Body of pancreas (tissue), 4 donors: ENCODE results near the gene SNCAIP. TPM values are rescaled to one million over a fixed set of nuclear protein-coding genes. Genes with fewer than 3 reads are reported as not detected.

Experiments used
- ATAC-seq: fragments of 150-250 bp; one replicate; pipeline ENCODE4 v1.9.1; 2016
- DNase-seq, 4 donors: peaks; one replicate each; pipeline ENCODE4 v3.0.0-alpha.2; 2019
- H3K27ac ChIP-seq, 4 donors: fragments of 200-600 bp; sonication (generic); 1 replicate in 3 of 4; 2 replicates in 1 of 4; pipeline versions ENCODE4 v1.5.1 to v1.6.1; 2016 to 2019; ENCODE audit warnings: mild to moderate bottlenecking in 1 of 4, mixed read lengths in 1 of 4, moderate library complexity in 1 of 4
- H3K27me3 ChIP-seq, 2 donors: fragments of 200-600 bp; sonication (generic); one replicate each; pipeline ENCODE4 v1.6.0; 2016; ENCODE audit warnings: mild to moderate bottlenecking in 1 of 2
- H3K36me3 ChIP-seq, 2 donors: fragments of 200-600 bp; sonication (generic); replicated peaks in 1 of 2; 2 replicates each; pipeline ENCODE4 v1.5.1; 2016; ENCODE audit warnings: low read depth in 2 of 2; ENCODE audit not compliant: insufficient read depth in 1 of 2
- H3K4me1 ChIP-seq: fragments of 200-600 bp; sonication (generic); one replicate; pipeline ENCODE4 v1.6.0; 2016
- H3K4me3 ChIP-seq, 2 donors: fragments of 200-600 bp; sonication (generic); 1 replicate in 1 of 2; 2 replicates in 1 of 2; pipeline ENCODE4 v1.5.1; 2016 to 2019
- H3K9me3 ChIP-seq, 3 donors: fragments of 200-600 bp; sonication (generic); 1 replicate in 2 of 3; 2 replicates in 1 of 3; pipeline ENCODE4 v1.5.1; 2016
- POLR2A ChIP-seq, 3 donors: fragments of 450-650 bp; IDR thresholded peaks; one replicate each; pipeline ENCODE4 v1.6.1; 2016; ENCODE audit warnings: antibody characterized with exemption in 3 of 3, mild to moderate bottlenecking in 2 of 3
- WGBS, 2 donors: methylation state at CpG; one replicate each; pipeline ENCODE4 v1.1.5; 2017; 5-methylcytosine and 5-hydroxymethylcytosine counted together
- intact Hi-C: fragments of 100-400 bp; cut with DNase I; formaldehyde crosslinking; loops from one replicate; pipeline ENCODE4 v1.15.1; 2023
- total RNA-seq, 2 donors: library from RNA; depleted of rRNA; stranded (reverse); fragments of >200 nt; gene quantifications; one replicate each; pipeline ENCODE4 v1.1.0, GENCODE V29; 2016
- TF ChIP-seq, protein P1 (sequence below), 7 experiments: fragments of 450-650 bp in 4 of 7; fragments of 200-600 bp in 3 of 7; sonication (generic) in 3 of 7; IDR thresholded peaks; one replicate each; pipeline ENCODE4 v1.5.1; 2016 to 2019; ENCODE audit warnings: antibody characterized with exemption in 7 of 7

The SNCAIP gene
- total RNA-seq, 2 donors from 2014 or later: 1.3 to 2.6 TPM

- H3K27me3 ChIP-seq: no peaks in the 10 kb centered on the region
- intact Hi-C loops: no loop called here
- H3K27ac ChIP-seq: no peak overlapping the region
- H3K9me3 ChIP-seq: no peaks in the 10 kb centered on the region
- H3K36me3 ChIP-seq: no peaks in the 10 kb centered on the region
- no peak for DNase-seq
- H3K4me3 ChIP-seq: no peak overlapping the region
- no peak for ATAC-seq
- 36 to 46% methylated on average over 3 of the region's 3 CpGs for WGBS, 2 donors
- no peaks in the 10 kb centered on the region for H3K4me1 ChIP-seq
- TF ChIP-seq, protein P1, sequence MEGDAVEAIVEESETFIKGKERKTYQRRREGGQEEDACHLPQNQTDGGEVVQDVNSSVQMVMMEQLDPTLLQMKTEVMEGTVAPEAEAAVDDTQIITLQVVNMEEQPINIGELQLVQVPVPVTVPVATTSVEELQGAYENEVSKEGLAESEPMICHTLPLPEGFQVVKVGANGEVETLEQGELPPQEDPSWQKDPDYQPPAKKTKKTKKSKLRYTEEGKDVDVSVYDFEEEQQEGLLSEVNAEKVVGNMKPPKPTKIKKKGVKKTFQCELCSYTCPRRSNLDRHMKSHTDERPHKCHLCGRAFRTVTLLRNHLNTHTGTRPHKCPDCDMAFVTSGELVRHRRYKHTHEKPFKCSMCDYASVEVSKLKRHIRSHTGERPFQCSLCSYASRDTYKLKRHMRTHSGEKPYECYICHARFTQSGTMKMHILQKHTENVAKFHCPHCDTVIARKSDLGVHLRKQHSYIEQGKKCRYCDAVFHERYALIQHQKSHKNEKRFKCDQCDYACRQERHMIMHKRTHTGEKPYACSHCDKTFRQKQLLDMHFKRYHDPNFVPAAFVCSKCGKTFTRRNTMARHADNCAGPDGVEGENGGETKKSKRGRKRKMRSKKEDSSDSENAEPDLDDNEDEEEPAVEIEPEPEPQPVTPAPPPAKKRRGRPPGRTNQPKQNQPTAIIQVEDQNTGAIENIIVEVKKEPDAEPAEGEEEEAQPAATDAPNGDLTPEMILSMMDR (IDR thresholded peaks at IDR 0.05): no peak
- TF ChIP-seq POLR2A (IDR thresholded peaks at IDR 0.05): no peak
These were observed 29.1 kb downstream of the SNCAIP start for GRCh38 chr5:122341087-122341486.

DNA sequence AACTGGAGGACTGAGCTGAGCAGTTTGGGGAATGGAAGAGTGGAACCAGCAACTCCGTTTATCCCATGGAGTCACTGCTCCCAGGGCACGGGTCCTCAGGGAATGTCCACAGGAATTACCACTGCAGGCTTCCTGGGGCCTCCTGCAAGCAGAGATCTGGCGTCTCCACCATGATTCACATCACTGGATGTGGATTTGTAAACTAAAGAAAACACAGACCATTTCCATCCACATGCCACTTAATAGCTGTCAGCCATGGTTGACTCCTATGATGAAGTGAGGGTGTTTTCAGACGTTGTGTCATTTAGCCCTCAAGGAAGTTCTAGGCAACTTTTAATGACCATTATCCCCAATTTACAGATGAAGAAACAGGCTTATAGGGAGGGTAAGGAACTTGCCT, 30.2 kb downstream of the SNCAIP start:
- no peak for ATAC-seq
- TF ChIP-seq, protein P1 (IDR thresholded peaks at IDR 0.05): no peak
- no peak for TF ChIP-seq POLR2A (IDR thresholded peaks at IDR 0.05)
- 56 to 60% methylated on average over 4 of the region's 4 CpGs for WGBS, 2 donors

GRCh38 chr5:122346897-122347581, 35.0 kb downstream of the SNCAIP start:
- Histone ChIP-seq H3K9me3 (no peaks in the 10 kb centered on the region), H3K4me1 (no peaks in the 10 kb centered on the region), H3K27ac (no peak overlapping the region), H3K27me3 (no peaks in the 10 kb centered on the region), H3K4me3 (no peak overlapping the region), H3K36me3 (no peaks in the 10 kb centered on the region)
- TF ChIP-seq POLR2A (IDR thresholded peaks at IDR 0.05): no peak
- TF ChIP-seq, protein P1 (IDR thresholded peaks at IDR 0.05): no peak
- ATAC-seq (no peak), DNase-seq (no peak)
- intact Hi-C loops: no loop called here
- 60 to 61% methylated on average over 3 of the region's 3 CpGs for WGBS, 2 donors

More for the DNA sequence above, 30.2 kb downstream of the SNCAIP start:
- no peak for DNase-seq
- H3K4me1 ChIP-seq: no peaks in the 10 kb centered on the region
- H3K4me3 ChIP-seq: no peak overlapping the region
- no peaks in the 10 kb centered on the region for H3K9me3 ChIP-seq
- no peak overlapping the region for H3K27ac ChIP-seq
- no peaks in the 10 kb centered on the region for H3K36me3 ChIP-seq
- intact Hi-C loops: no loop called here
- H3K27me3 ChIP-seq: no peaks in the 10 kb centered on the region

- Histone ChIP-seq H3K4me3 (no peak overlapping the region), H3K4me1 (no peaks in the 10 kb centered on the region), H3K9me3 (no peaks in the 10 kb centered on the region), H3K27me3 (no peaks in the 10 kb centered on the region), H3K36me3 (no peaks in the 10 kb centered on the region), H3K27ac (no peak overlapping the region)
- WGBS, 2 donors: 38 to 52% methylated on average over 3 of the region's 3 CpGs
- intact Hi-C loops: no loop called here
- TF ChIP-seq POLR2A (IDR thresholded peaks at IDR 0.05): no peak
- TF ChIP-seq, protein P1 (IDR thresholded peaks at IDR 0.05): no peak
- no peak for ATAC-seq
- no peak for DNase-seq
These were observed 38.5 kb downstream of the SNCAIP start for GRCh38 chr5:122350496-122350895.
